Nephron (organoid): Measurements from ENCODE around the gene AXIN1.
"Not testable (repeated sequence)": the region's sequence is repeated elsewhere in the genome, so short reads cannot be mapped to it uniquely, and the experiment has no call there.

Experiments
- H3K27ac Mint-ChIP-seq, 3 experiments: 2 replicates each; pipeline ENCODE4 v1.8.0; 2020; ENCODE audit warnings: mixed read lengths in 3 of 3, mild to moderate bottlenecking in 2 of 3, moderate library complexity in 1 of 3
- H3K27me3 Mint-ChIP-seq: 2 replicates; pipeline ENCODE4 v1.8.0; 2021; ENCODE audit warnings: low read depth, mild to moderate bottlenecking, moderate library complexity, mixed read lengths
- H3K36me3 Mint-ChIP-seq: 2 replicates; pipeline ENCODE4 v1.8.0; 2020; ENCODE audit warnings: low read depth, mixed read lengths
- H3K4me1 Mint-ChIP-seq: 2 replicates; pipeline ENCODE4 v1.8.0; 2020; ENCODE audit warnings: mixed read lengths
- H3K4me3 Mint-ChIP-seq, 3 experiments: 2 replicates each; pipeline ENCODE4 v1.8.0; 2020; ENCODE audit warnings: mild to moderate bottlenecking in 3 of 3, mixed read lengths in 3 of 3, moderate library complexity in 2 of 3
- H3K9me3 Mint-ChIP-seq: 2 replicates; pipeline ENCODE4 v1.8.0; 2020; ENCODE audit warnings: mixed read lengths
- CTCF ChIP-seq, 3 experiments: fragments of 200-600 bp; sonication (generic); IDR thresholded peaks; one replicate each; pipeline ENCODE4 v1.5.0; 2021; ENCODE audit warnings: antibody characterized with exemption in 3 of 3; ENCODE audit not compliant: unreplicated experiment in 3 of 3

AXIN1 gene

DNA sequence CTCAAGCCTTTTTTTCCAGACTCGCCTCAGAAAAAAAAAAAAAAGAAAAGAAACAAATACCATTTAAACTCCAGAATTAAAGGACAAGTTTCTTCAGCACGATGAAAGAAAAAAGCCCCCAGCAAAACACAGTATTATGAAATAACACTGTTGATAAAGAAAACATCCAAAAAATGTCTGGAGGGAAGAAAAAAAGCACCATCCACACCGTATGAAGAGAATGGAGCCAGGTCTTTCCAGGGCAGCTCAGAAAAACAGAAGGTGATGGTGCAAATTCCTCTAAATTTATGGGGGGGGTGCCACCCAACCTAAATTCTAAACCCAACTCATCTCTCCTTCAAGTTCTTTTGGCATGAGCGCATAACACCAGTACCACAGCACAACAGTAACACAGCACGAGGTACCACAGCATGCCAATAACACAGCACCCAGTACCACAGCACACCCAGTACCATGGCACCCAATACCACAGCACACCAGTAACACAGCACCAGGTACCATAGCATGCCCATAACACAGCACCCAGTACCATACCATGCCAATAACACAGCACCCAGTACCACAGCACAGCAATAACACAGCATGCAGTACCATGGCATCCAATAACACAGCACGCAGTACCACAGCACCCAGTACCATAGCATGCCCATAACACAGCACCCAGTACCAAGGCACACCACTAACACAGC lies 19.0 kb downstream of the AXIN1 start:
- Mint-ChIP-seq H3K36me3 (no peaks in the 10 kb centered on the region), H3K27ac (no peak overlapping the region), H3K27me3 (no peaks in the 10 kb centered on the region), H3K9me3 (no peaks in the 10 kb centered on the region), H3K4me3 (no peak overlapping the region), H3K4me1 (peaks cover 18% of the 10 kb centered on the region)
- TF ChIP-seq CTCF (IDR thresholded peaks at IDR 0.05; ENCODE audit: unreplicated experiment in 3 of 3), result no peak

DNA sequence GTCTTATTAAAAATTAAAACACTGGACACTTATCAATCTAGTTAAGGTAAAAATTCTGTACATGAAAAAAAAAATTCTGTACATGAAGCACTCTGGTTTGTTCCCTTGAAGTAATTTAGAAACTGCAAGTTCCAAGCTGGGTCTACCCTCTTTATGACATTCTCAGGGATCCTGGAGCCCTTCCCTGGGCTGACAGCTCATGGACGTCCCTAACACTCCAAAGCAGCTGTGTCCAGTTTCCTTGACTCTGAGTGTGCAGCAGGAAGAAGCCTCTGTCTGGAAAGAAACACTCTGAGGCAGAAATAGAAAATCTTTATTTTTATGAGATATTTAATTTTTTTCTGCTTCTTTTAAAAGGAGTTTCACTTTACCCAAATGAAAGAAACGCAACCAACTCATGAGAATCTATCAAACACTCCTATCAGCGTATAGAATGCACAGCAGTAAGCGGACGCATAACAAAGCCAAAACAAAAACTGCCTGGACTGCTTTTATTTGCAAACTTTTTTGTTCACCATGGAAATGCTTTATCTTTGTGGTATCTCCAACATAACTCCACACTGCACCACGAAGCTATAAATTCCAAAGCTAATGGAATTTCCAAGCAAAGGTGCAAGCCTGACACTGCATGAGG lies 21.2 kb downstream of the AXIN1 start:
- not testable (repeated sequence) for H3K36me3 Mint-ChIP-seq, H3K9me3 Mint-ChIP-seq, H3K27me3 Mint-ChIP-seq, H3K4me3 Mint-ChIP-seq
- Mint-ChIP-seq H3K27ac (peak overlapping the region; percentile 67 to 77 (median 70)), H3K4me1 (peaks cover 18% of the 10 kb centered on the region)

DNA sequence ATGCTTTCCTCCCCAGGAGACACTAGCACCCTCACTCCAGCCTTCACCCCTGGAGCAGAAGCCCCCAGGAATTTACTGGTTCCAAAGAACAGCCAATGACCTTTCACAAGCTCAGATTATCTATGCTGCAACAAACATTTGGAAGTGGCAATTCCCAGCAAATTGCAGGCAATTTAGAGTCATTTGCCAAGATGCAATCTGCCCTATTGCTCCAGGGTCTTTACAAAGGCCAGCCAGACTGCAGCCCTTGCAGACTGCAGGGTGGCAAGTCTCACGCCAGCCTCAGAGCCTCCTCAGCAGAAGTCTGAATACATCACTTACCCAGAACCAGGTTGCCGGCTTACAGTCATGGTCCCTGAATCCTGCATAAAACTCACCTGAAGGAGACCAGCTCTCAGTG lies 21.8 kb downstream of the AXIN1 start:
- Mint-ChIP-seq H3K27ac (peak overlapping the region; percentile 67 to 77 (median 70)), H3K4me1 (peaks cover 18% of the 10 kb centered on the region), H3K9me3 (no peaks in the 10 kb centered on the region), H3K36me3 (no peaks in the 10 kb centered on the region), H3K4me3 (no peak overlapping the region), H3K27me3 (no peaks in the 10 kb centered on the region)
- no peak for TF ChIP-seq CTCF (IDR thresholded peaks at IDR 0.05; ENCODE audit: unreplicated experiment in 3 of 3)

DNA sequence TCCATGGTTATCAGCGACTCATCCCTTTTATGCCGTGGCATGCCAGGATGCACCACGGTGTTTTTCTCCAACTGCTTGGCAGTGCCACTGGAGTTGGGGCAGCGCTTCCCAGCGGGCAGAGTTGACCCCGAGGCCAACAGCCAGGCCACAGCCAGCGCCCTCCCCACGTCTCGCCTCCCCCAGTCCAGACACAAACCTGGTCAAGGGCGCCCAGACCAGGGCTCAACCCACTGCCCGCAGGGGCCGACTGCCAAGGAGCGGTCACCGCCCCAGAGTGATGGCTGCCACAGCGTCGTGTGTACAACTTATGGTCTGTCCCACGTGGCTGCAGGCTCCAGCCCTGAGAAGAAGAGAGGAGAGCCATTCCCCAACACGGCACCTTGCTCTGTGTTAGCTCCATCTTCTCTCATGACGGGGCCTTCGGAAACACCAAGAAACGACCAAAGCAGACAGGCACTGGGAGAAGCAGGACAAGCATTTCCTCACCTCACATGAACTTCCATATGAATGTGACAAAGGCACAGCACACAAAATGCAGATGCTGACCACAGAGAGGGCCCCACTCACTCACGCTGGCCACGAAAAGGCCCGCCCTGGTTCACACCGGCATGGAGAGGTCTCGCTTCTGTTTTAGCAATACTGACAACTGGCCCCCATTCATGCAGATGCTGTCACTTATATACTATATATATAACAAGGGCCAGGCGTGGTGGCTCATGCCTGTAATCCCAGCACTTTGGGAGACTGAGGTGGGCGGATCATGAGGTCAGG lies 27.0 kb downstream of the AXIN1 start:
- H3K36me3 Mint-ChIP-seq, result no peaks in the 10 kb centered on the region
- no peak overlapping the region for H3K27ac Mint-ChIP-seq
- no peaks in the 10 kb centered on the region for H3K27me3 Mint-ChIP-seq
- peaks cover 3% of the 10 kb centered on the region for H3K4me1 Mint-ChIP-seq
- no peaks in the 10 kb centered on the region for H3K9me3 Mint-ChIP-seq
- no peak overlapping the region for H3K4me3 Mint-ChIP-seq
- no peak for TF ChIP-seq CTCF (IDR thresholded peaks at IDR 0.05; ENCODE audit: unreplicated experiment in 3 of 3)

DNA sequence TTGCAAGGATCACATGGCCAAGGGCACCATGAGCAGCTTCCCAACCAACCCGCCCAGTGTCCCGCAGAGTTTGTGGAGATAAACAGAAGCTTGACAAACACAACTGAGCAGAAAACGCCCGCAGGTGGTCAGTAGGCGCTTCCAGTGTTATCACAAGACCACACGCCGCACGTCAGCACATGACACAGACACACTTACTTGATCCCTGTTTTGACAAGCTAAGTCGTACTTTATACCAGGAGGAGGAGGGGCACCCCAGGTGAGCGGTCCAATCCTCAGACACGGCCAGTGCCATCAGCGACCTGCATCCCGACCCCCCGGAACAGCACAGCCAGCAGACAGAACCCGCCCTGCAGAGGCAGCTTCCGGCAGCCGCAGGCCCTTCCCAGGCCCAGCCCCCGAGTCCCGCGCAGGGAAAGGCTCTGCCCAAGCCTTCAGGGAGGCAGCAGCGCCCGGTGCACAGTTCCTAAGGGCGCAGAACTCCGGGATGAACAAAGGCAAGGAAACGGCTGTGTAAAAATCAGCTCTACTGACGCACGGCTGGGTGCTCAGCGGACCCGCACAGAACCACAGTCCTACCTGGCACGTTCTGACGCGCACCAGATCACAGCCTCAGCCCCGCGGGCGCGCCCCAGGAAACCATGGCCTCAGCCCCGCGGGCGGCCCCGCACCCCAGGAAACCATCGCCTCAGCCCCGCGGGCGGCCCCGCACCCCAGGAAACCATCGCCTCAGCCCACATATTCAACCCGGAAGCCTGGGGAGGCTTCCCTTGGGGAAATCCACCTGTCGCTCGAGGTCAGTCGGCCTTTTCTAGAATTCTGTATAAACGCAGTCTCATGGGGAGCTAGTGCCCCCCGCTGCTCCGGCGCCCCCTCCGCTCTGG lies 27.8 kb downstream of the AXIN1 start:
- H3K36me3 Mint-ChIP-seq, result peaks cover 6% of the 10 kb centered on the region
- H3K9me3 Mint-ChIP-seq, result no peaks in the 10 kb centered on the region
- TF ChIP-seq CTCF (IDR thresholded peaks at IDR 0.05; ENCODE audit: unreplicated experiment in 3 of 3), result no peak
- H3K27me3 Mint-ChIP-seq, result no peaks in the 10 kb centered on the region
- H3K4me3 Mint-ChIP-seq, result no peak overlapping the region
- no peak overlapping the region for H3K27ac Mint-ChIP-seq
- H3K4me1 Mint-ChIP-seq, result no peaks in the 10 kb centered on the region

DNA sequence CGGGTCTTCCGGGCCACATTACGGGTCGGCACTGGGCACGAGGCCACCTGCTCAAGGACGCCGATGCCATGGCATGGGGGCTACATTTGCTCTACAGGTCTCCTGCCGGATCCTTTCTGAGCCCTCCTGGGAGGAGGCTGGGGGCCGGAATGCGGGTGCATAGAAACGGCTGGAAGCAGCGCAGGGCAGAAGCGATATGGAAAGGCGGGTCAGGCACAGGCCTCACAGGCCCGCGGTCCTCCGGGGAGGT lies 28.4 kb downstream of the AXIN1 start:
- Mint-ChIP-seq H3K4me3 (no peak overlapping the region), H3K27ac (no peak overlapping the region), H3K9me3 (no peaks in the 10 kb centered on the region), H3K4me1 (no peaks in the 10 kb centered on the region), H3K36me3 (peaks cover 9% of the 10 kb centered on the region), H3K27me3 (no peaks in the 10 kb centered on the region)
- no peak for TF ChIP-seq CTCF (IDR thresholded peaks at IDR 0.05; ENCODE audit: unreplicated experiment in 3 of 3)
